GM12874 (cell line): ENCODE measurements around the gene NCBP1.

ENCODE experiments used
- CTCF ChIP-seq: IDR thresholded peaks from 2 replicates; pipeline ENCODE4 v1.5.1; 2011; ENCODE audit warnings: low read depth, mild to moderate bottlenecking, control low read depth, low read length, moderate library complexity; ENCODE audit not compliant: insufficient read depth

The NCBP1 gene

DNA sequence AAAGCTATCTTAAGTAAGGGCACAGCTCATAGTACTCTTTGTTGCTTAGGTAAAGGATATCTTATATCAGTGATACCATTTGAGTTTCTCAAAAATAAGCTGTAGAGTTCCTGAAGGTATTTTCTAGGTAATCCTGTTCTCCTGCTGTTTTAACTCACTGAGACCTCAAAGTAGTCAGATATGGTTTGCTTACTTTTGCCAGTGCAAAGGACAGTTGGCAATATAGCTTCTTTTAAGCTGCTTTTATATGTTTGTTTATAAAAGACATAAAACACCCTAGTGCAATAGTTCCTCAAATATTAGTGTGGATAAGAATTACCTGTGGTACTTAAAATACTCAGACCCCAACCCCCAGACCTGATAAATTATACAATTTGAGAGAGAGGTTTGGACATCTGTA, 12.1 kb downstream of the NCBP1 start:
- TF ChIP-seq CTCF, result no peak

DNA sequence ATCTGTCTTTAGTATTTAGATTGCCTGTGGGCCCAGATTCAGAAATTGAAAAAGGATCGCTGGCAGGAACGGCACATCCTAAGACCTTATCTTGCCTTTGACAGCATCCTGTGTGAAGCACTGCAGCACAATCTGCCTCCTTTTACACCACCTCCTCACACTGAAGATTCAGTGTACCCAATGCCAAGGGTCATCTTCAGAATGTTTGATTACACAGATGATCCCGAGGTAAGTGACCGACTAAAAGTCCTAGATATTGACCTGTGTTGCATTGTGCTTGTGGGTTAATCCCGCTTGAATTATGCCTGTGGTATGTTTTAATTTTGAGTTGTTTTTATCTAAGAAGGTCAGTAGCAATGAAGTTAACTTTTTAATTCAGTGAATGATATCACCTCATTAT, 14.4 kb downstream of the NCBP1 start:
- TF ChIP-seq CTCF, result no peak

GRCh38 chr9:97651646-97652045, 18.0 kb downstream of the NCBP1 start:
- no peak for TF ChIP-seq CTCF

- TF ChIP-seq CTCF, result no peak
These were observed 25.1 kb downstream of the NCBP1 start for GRCh38 chr9:97658707-97659106.

GRCh38 chr9:97659771-97660170, 26.1 kb downstream of the NCBP1 start:
- TF ChIP-seq CTCF, result no peak

DNA sequence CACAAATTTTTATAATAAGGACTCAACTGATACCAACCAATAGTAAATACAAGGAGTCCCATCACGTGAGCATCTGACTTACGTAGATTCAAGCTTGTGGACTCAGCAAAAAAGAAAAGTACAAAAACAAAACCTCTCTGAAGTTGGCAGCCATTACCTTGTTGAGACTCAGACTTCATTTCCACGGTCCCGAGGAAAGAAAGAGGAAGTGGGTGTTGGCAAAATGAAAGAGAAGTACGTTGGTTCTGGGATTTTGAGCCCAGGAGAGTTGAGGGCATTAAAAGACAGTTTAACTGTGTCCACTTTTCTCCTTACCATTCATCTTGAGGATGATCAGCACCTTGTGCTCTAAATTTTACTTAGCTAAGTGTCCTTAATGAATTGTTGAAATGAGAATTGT, 26.7 kb downstream of the NCBP1 start:
- no peak for TF ChIP-seq CTCF

DNA sequence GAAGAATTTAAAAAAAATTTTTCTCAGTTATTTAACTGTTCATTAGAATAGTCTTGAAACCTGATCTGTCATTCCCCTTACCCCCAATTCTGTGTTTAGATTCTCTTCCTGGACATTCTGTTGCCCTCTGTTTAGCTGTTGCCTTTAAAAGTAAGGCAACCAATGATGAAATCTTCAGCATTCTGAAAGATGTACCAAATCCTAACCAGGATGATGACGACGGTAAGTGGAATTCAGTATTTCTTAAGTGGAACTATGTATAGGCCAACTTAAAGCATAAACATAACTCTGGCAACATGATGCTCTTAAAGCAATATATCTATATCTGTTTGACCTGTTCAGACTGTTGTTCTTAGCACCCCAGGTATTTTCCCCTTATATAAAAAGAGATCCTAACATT, 27.2 kb downstream of the NCBP1 start:
- TF ChIP-seq CTCF, result no peak

- TF ChIP-seq CTCF, result no peak
These were observed 32.1 kb downstream of the NCBP1 start for GRCh38 chr9:97665742-97666141.
